DOHH2 (cell line): ENCODE measurements around the gene TRIL.

Experiments used
- EZH2phosphoT487 ChIP-seq: fragments of 200-600 bp; sonication (generic); IDR thresholded peaks from 2 replicates; pipeline ENCODE4 v1.6.1; 2017; ENCODE audit warnings: borderline replicate concordance, mild to moderate bottlenecking, antibody characterized with exemption, low read length, moderate library complexity, mixed read lengths
- TF ChIP-seq, protein P1 (sequence below): fragments of 200-600 bp; sonication (generic); IDR thresholded peaks from one replicate; pipeline ENCODE4 v1.5.1; 2014; ENCODE audit warnings: antibody characterized with exemption, mild to moderate bottlenecking, low read depth, low read length; ENCODE audit not compliant: poor library complexity, severe bottlenecking

DNA sequence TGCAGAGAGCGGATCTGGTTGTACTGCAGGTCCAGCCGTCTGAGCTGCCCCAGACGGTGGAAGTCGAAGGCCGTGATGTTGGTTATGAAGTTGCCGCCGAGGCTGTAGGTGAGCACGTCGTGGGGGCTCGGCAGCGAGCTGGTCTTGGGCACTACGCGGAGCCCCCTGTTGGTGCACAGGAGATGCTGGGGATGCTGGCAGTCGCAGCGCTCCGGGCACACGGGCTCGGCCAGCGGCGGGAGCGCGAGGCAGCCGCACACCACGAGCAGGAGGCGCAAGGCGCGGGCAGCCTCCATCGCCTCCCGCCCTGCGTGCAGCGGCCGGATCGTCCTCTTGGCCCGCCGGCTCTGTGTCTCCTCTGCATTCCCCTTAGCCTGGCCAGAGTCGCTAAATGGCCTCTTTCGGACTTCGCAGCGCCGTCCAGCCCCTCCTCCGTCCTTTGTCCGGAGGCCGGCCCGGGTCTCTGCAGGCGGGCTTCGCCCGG lies 337 bp downstream of the TRIL start:
- TF ChIP-seq, protein P1, sequence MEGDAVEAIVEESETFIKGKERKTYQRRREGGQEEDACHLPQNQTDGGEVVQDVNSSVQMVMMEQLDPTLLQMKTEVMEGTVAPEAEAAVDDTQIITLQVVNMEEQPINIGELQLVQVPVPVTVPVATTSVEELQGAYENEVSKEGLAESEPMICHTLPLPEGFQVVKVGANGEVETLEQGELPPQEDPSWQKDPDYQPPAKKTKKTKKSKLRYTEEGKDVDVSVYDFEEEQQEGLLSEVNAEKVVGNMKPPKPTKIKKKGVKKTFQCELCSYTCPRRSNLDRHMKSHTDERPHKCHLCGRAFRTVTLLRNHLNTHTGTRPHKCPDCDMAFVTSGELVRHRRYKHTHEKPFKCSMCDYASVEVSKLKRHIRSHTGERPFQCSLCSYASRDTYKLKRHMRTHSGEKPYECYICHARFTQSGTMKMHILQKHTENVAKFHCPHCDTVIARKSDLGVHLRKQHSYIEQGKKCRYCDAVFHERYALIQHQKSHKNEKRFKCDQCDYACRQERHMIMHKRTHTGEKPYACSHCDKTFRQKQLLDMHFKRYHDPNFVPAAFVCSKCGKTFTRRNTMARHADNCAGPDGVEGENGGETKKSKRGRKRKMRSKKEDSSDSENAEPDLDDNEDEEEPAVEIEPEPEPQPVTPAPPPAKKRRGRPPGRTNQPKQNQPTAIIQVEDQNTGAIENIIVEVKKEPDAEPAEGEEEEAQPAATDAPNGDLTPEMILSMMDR: no peak
- no peak for TF ChIP-seq EZH2phosphoT487
